Natural killer cell treated with Interleukin-12 subunit alpha and Interleukin-12 subunit beta and Interleukin-15 and Interleukin-18, amount 100 ng/mL, for 72 hours (primary cell): ENCODE measurements around the gene NCBP2L. TPM values are rescaled to one million over a fixed set of nuclear protein-coding genes. Genes with fewer than 3 reads are reported as not detected.
A peak's percentile ranks its signal among the peaks of the same experiment; 100 is the strongest.

Source experiments
- ATAC-seq, 2 donors: fragments of 150-1000 bp; cut with Tn5 transposase in 1 of 2; sonication (Bioruptor Pico), chemical (Tn5 transposase) in 1 of 2; 2 replicates each; pipeline ENCODE4 v1.10.0; 2021
- DNase-seq: peaks from one replicate; pipeline ENCODE4 v3.0.0; 2022; ENCODE audit warnings: low spot score
- H3K27ac Mint-ChIP-seq, 2 donors: 1 replicate in 1 of 2; 2 replicates in 1 of 2; pipeline ENCODE4 v1.8.0; 2022; ENCODE audit warnings: mixed read lengths in 2 of 2, mild to moderate bottlenecking in 1 of 2, moderate library complexity in 1 of 2
- H3K27me3 Mint-ChIP-seq, 2 donors: 1 replicate in 1 of 2; 2 replicates in 1 of 2; pipeline ENCODE4 v1.8.0; 2022; ENCODE audit warnings: mixed read lengths in 2 of 2
- H3K36me3 Mint-ChIP-seq: one replicate; pipeline ENCODE4 v1.8.0; 2022; ENCODE audit warnings: mixed read lengths
- H3K4me1 Mint-ChIP-seq, 2 donors: 1 replicate in 1 of 2; 2 replicates in 1 of 2; pipeline ENCODE4 v1.8.0; 2022; ENCODE audit warnings: low read depth in 2 of 2, mixed read lengths in 2 of 2, mild to moderate bottlenecking in 1 of 2
- H3K4me3 Mint-ChIP-seq: one replicate; pipeline ENCODE4 v1.8.0; 2022; ENCODE audit warnings: mixed read lengths
- H3K9me3 Mint-ChIP-seq: 2 replicates; pipeline ENCODE4 v1.8.0; 2022; ENCODE audit warnings: mixed read lengths
- total RNA-seq, 2 donors: library from RNA; stranded (reverse); gene quantifications; one replicate each; pipeline ENCODE4 v1.2.3, GENCODE V29; 2022

The NCBP2L gene
- total RNA-seq: not detected

DNA sequence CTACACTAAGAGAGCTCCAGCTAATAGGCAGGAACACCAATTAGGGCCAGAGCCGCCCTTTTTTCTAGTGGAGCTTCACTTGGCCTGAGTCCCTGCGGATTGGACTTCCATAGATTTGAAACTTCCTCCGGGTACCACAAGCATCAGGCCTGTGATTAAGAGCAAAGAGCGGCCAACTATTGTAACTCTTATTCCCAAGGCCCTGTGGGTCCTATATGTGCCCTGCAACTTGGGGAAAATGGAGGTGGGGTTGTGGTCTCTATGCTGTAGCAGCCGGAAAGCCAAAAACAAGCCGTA lies at the start of gene NCBP2L:
Gene NCBP2L, plus strand, starts transcription at position 198 of the 297 bp plus-strand sequence. CDS start 16,488 bp downstream, outside the sequence.
- peak within 1 kb of the TSS in 1 of 2 donors; percentile 40 for H3K27ac Mint-ChIP-seq
- DNase-seq (no peak), ATAC-seq (no peak)
- H3K9me3 Mint-ChIP-seq: no peaks in the 10 kb centered on the region
- H3K27me3 Mint-ChIP-seq: peaks cover 0 to 19% of the 10 kb centered on the region in 2 donors
- peak within 1 kb of the TSS; percentile 84 for H3K4me3 Mint-ChIP-seq
- H3K4me1 Mint-ChIP-seq: peaks cover 10 to 13% of the 10 kb centered on the region in 2 donors
- no peaks in the 10 kb centered on the region for H3K36me3 Mint-ChIP-seq

DNA sequence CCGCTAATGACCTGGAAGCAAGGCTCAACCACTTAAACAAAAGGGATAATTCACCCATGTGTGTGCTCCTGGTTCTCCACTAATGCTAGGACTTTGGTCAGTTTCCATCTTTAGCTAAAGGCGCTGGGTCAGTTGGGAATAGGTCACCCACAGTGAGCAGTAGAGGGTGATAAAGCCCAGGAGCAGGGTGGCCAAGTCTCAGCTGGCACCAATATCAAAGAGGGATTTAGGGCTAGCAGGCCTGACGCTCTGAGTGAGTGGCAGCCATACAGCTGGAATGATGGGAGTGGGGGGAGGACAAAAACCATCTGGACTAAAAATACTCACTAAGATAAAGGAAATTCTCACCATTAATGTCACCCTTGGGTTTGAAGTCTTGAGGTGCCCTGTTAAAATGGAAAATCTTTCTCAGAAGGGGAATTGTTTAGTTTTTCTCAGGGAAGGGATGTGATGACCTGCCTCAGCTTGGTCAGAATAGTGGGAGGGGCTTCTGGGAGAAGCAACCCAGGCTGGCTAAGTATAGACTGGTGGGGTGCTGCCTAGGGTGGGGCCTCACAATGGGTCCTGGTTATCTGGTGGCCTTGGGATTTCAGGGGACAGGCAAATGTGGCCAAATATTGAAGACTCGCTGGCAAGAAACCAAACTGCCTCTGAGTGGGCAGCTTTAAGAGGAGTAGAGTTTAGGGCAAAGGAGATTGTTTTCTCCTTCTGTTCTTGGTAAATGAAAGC lies 49.0 kb upstream of the NCBP2L start:
- H3K27ac Mint-ChIP-seq: no peak overlapping the region
- peaks cover 0 to 7% of the 10 kb centered on the region in 2 donors for H3K4me1 Mint-ChIP-seq
- no peak overlapping the region for H3K4me3 Mint-ChIP-seq
- H3K27me3 Mint-ChIP-seq: peaks cover 0 to 4% of the 10 kb centered on the region in 2 donors
- no peaks in the 10 kb centered on the region for H3K9me3 Mint-ChIP-seq
- no peaks in the 10 kb centered on the region for H3K36me3 Mint-ChIP-seq
- DNase-seq (no peak), ATAC-seq (no peak)

DNA sequence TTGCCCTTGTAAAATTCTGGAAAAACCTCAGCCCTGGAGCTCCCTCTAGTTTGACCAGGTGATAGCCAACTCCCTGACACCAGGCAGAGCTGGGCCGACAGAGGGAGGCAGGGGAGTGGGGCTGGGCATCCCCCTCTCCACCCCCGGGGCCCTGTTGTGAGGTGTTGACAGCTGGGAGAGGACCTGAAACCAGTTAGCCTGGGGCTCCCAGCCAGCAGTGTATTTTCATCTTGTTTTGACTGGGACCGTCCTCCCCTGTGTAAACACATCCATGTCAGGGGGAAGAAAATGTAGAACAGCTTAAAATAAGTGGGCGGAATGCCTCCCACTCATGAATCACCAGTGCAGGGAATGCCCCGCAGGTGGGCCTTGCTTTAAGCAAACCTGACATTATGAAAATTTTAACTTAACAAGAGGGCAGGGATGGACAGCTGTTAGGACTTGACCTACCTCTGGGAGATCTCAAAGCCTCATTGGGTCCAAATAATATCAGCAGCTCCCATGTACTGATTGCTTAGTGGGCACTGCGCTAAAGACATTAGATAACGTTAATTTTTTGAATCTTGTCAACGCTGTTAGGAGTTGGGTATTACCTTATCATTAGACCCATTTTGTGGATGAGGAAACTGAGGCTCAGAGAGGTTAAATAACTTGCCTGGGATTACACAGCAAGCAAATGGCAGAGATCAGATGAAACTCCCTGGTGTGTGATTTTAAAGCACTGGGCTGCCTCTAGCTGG lies 47.8 kb upstream of the NCBP2L start:
- Mint-ChIP-seq H3K27ac (no peak overlapping the region), H3K36me3 (no peaks in the 10 kb centered on the region), H3K4me1 (peaks cover 0 to 7% of the 10 kb centered on the region in 2 donors), H3K9me3 (no peaks in the 10 kb centered on the region), H3K27me3 (peaks cover 0 to 4% of the 10 kb centered on the region in 2 donors), H3K4me3 (no peak overlapping the region)
- ATAC-seq (no peak), DNase-seq (no peak)

DNA sequence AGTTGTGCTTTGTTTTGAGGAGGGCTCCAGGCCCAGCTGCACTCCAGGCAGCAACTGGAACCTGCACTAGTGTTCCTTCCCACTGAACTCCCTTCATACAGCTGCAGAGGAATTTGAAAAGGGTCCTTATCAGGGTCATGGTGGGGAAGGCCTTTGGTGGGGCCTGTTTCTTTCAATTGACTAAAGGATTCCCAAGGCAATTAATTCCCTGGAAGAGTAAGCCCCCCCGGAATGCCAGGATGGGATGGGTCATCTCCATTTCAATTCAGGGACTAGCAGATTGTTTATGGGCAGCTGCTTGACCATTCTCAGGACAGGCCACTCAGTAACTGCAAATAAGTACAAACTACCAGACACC lies 47.3 kb upstream of the NCBP2L start:
- DNase-seq: no peak
- H3K4me3 Mint-ChIP-seq: no peak overlapping the region
- no peaks in the 10 kb centered on the region for H3K9me3 Mint-ChIP-seq
- no peak overlapping the region for H3K27ac Mint-ChIP-seq
- no peak for ATAC-seq
- H3K36me3 Mint-ChIP-seq: no peaks in the 10 kb centered on the region
- H3K27me3 Mint-ChIP-seq: peaks cover 0 to 4% of the 10 kb centered on the region in 2 donors
- H3K4me1 Mint-ChIP-seq: peaks cover 0 to 7% of the 10 kb centered on the region in 2 donors

DNA sequence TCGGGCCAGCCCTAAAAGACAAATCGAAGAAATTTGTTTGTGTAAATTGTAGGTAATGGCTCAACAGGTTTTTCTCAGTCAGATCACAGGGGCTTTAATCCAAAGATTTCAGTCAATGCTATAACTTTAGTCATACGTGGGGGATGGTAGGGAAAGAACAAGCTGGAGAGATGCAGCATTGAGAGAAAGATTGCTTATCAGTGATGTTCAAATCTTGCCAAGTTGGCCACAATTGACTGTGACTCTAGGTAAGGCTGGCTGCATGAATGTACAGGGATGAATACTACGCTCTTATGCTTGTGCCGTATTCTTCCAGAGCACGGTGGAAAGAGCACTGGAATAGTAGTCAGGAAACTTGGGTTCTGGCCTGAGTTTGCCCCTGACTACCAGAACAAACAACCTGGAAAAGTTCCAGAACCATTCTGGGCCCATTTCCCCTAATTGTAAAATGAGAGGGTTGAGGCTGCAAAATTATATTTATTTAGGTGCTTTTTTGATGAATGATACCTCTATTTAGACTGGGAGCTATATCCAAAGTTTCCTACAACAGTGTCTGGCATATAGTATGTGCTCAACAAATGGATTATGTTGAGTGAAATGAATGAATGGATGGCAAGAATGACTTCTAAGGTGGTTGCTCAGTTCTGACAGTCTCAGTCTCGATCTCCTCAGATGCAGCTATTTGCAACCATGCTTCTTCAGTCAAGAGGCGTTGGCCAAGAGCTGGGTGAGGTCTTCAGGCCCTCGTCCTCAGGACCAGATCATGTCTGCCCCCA lies 46.4 kb upstream of the NCBP2L start:
- Mint-ChIP-seq H3K4me1 (peaks cover 0 to 7% of the 10 kb centered on the region in 2 donors), H3K36me3 (no peaks in the 10 kb centered on the region), H3K27me3 (peaks cover 0 to 4% of the 10 kb centered on the region in 2 donors), H3K9me3 (no peaks in the 10 kb centered on the region), H3K27ac (no peak overlapping the region), H3K4me3 (no peak overlapping the region)
- no peak for ATAC-seq
- no peak for DNase-seq

DNA sequence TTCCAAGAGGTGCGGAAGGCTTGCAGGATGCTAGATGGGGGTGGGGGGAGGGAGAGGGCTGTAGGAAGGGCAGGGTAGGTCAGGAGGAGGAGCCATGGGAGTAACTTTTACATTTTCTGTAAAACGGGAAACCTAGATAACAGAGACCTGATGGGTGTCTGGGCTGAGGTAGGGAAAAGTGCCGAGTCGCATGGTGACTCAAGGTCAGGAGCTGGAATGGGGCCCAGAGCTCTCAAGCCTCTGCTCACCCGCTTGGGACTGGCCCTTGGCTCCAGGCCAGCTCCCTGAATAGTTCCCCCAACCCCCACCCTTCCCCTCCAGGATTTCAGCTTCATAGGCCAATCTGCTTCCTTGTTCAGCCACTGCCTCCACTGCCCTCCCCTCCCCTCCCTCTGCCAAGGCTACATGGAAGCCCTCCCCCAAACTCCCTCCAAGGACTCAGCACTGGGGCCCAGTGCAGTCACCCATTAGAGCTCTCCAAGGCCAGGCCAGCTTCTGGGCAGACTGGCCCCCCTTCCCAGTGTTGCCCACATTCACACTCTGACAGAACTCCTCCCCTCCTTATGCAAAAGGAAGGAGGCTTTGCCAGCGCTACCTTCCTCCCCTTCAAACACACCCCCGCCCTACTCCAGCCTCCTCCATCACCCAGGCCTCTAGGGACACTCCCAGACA lies 45.6 kb upstream of the NCBP2L start:
- DNase-seq (no peak), ATAC-seq (no peak)
- Mint-ChIP-seq H3K4me1 (peaks cover 0 to 7% of the 10 kb centered on the region in 2 donors), H3K27ac (no peak overlapping the region), H3K36me3 (no peaks in the 10 kb centered on the region), H3K4me3 (no peak overlapping the region), H3K9me3 (no peaks in the 10 kb centered on the region), H3K27me3 (peaks cover 0 to 4% of the 10 kb centered on the region in 2 donors)

DNA sequence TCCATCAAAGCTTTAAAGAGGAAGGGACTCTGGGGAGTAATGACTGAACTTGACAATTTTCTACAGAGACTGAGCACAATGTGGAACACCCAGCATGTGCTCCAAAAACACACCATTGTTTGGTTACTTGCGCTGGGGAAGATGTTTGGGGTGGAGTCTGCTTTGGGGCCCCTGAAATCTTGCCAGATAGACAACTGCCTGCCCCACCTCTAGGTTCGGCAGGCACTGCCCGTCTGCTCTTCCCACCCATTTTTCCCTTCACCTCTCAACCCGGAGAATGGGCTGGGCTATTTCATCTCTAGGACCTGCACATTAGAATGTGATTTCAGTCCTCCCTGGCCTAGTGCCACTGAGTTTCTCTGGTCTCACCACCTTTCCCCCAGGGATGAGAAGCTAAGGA lies 43.8 kb upstream of the NCBP2L start:
- H3K4me3 Mint-ChIP-seq: no peak overlapping the region
- ATAC-seq (no peak), DNase-seq (no peak)
- H3K27ac Mint-ChIP-seq: no peak overlapping the region
- H3K27me3 Mint-ChIP-seq: peaks cover 0 to 4% of the 10 kb centered on the region in 2 donors
- H3K36me3 Mint-ChIP-seq: no peaks in the 10 kb centered on the region
- peaks cover 0 to 8% of the 10 kb centered on the region in 2 donors for H3K4me1 Mint-ChIP-seq
- no peaks in the 10 kb centered on the region for H3K9me3 Mint-ChIP-seq

DNA sequence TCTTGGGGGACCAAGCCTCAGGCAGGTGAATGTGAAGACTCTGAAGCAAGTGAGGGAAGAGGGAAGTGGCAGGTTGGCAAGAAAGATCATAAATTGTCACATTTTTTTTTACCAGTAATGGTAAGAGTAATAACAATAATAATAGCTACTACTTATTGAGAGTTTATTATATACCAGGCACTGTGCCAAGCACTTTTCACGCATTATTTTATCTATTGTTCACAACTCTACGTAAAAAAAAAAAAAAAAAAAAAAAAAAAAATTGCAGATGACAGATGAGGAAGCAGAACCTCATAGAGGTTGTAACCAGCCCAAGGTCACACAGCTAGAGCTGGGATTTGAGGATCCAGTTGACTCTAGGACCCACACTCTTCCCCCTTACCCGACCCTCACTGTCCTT lies 42.9 kb upstream of the NCBP2L start:
- peaks cover 0 to 4% of the 10 kb centered on the region in 2 donors for H3K27me3 Mint-ChIP-seq
- H3K36me3 Mint-ChIP-seq: no peaks in the 10 kb centered on the region
- peaks cover 0 to 14% of the 10 kb centered on the region in 2 donors for H3K4me1 Mint-ChIP-seq
- DNase-seq: no peak
- no peaks in the 10 kb centered on the region for H3K9me3 Mint-ChIP-seq
- ATAC-seq: no peak
- H3K4me3 Mint-ChIP-seq: no peak overlapping the region
- no peak overlapping the region for H3K27ac Mint-ChIP-seq

DNA sequence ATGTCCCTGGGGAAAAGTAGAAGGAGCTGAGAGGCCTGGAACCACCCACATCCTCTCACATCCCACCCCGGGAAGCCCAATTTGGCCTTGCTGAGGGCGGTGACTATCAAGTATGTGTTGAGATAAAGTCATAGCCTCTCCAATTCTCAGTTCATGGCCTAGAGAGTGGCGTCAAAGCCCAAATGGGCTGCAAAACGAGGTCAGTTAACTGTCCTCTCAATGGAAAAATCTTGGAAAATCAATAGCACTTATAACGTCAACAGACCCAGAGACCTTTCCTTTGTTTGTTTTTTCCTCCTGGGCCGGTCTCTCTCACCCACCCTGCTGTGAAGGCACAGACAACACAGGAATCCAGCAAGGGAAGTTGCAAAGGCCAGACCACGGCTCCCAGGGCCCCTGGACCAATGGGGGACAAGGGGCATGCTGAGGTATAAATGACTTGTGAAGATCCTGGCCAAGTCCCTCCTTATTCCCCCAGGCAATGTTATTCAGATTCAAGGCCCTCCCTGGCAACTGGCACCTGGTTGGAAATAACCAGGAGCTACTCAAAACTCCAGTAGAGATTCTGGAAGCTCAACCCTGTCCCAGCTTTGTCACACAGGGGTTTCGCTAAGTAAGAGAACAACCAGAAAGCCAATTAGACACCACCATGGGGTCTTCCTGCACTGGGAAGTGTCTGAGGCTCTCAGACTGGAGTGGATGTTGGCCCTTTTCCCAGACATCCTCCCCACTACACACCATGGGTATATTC lies 40.6 kb upstream of the NCBP2L start:
- Mint-ChIP-seq H3K4me3 (no peak overlapping the region), H3K27ac (peak overlapping the region in 1 of 2 donors; percentile 22), H3K4me1 (peaks cover 6 to 26% of the 10 kb centered on the region in 2 donors), H3K27me3 (peaks cover 0 to 4% of the 10 kb centered on the region in 2 donors), H3K9me3 (no peaks in the 10 kb centered on the region), H3K36me3 (no peaks in the 10 kb centered on the region)
- ATAC-seq (no peak), DNase-seq (no peak)

DNA sequence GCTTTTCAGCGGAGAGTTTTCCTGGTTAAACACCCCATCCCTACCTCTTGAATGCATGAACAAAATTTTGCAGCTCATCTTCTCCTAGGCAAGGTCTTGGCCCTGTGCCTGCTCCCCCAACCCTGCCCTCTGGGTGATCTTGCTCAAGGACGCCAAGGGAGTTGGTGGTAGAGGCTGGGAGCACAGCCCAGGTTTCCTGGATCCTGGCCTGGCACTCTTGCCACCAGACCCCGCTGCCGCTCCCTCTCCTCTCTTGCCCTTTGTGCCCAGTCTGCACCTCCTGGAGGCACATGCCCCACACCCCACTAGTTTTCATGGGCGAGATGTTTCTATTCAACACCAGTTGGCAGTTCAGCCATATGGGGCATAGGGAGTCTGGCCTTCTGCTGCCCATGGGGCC lies 39.3 kb upstream of the NCBP2L start:
- Mint-ChIP-seq H3K27ac (no peak overlapping the region), H3K4me3 (no peak overlapping the region), H3K36me3 (no peaks in the 10 kb centered on the region), H3K4me1 (peaks cover 13 to 31% of the 10 kb centered on the region in 2 donors), H3K9me3 (no peaks in the 10 kb centered on the region), H3K27me3 (no peaks in the 10 kb centered on the region)
- DNase-seq (no peak), ATAC-seq (no peak)

DNA sequence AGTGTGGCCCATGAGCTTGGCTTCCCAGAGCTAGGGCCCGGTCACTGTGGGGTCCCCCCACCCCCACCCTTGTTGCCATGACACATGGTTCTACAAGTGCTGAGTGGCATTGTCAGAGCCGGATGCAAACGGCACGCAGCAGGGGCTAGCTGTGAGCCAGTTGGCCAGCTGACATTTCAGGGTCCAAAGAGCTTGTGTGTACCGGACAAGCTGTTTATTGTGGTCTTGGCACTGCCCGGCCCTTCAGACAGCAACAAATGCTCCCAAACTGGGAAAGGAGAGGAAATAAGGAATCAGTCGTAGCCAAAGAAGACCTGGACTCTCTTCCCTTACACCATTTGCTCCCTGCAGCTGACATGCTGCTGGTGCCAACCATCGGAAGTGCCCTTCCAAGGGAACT lies 38.8 kb upstream of the NCBP2L start:
- Mint-ChIP-seq H3K27me3 (no peaks in the 10 kb centered on the region), H3K4me1 (peaks cover 13 to 28% of the 10 kb centered on the region in 2 donors), H3K36me3 (no peaks in the 10 kb centered on the region)

DNA sequence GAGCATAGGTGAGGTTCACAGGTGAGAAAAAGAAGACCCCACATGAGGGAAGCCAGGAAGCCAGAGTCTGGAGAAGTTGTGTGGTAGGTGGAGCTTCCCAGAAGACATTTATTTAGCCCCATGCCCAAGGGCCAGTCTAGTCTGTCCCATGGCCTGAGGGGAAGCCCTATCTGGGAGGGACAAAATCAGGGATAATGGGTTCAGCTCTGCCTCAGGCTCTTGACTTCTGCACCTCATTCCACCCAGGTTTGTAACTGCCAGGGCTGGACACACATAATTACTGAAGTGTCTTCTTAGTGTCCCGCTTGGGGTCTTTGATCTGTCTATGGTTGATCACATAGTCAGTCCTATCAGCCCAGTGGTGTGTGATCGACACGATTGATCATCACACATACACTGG lies 38.0 kb upstream of the NCBP2L start:
- DNase-seq (no peak), ATAC-seq (no peak)
- Mint-ChIP-seq H3K4me3 (no peak overlapping the region), H3K9me3 (no peaks in the 10 kb centered on the region), H3K27me3 (no peaks in the 10 kb centered on the region), H3K27ac (no peak overlapping the region), H3K4me1 (peaks cover 13 to 28% of the 10 kb centered on the region in 2 donors), H3K36me3 (no peaks in the 10 kb centered on the region)

More for the DNA sequence above, 38.8 kb upstream of the NCBP2L start:
- ATAC-seq (no peak), DNase-seq (no peak)
- Mint-ChIP-seq H3K27ac (no peak overlapping the region), H3K4me3 (no peak overlapping the region), H3K9me3 (no peaks in the 10 kb centered on the region)

DNA sequence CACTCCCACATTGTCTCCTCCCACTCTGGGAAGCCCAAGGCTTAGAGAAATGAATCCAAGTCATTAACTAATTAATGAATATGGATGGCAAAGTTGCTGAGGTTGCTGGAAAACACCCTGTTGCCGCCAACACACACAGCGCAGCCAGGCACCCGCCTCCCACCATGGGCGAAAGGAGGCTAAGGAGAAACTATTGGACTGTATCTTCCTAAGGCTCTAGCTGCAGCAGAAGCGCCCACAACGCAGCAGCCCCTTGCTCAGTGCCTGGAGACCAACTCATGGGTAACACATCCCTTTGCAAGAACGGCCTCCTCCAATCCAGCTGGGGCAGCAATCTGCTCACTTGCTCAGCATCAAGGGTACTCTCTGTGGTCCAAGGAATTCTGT lies 36.1 kb upstream of the NCBP2L start:
- H3K27me3 Mint-ChIP-seq: no peaks in the 10 kb centered on the region
- no peaks in the 10 kb centered on the region for H3K36me3 Mint-ChIP-seq
- peak overlapping the region; percentile 73 for H3K4me3 Mint-ChIP-seq
- H3K27ac Mint-ChIP-seq: peak overlapping the region; percentile 81 to 95
- ATAC-seq (no peak), DNase-seq (no peak)
- H3K9me3 Mint-ChIP-seq: no peaks in the 10 kb centered on the region
- peaks cover 13 to 28% of the 10 kb centered on the region in 2 donors for H3K4me1 Mint-ChIP-seq
